Measurements from ENCODE around the gene GLTP. TPM values are rescaled to one million over a fixed set of nuclear protein-coding genes. Genes with fewer than 3 reads are reported as not detected.

Gene GLTP
- total RNA-seq, 1 donor from 2014 or later = 23.8 TPM

DNA sequence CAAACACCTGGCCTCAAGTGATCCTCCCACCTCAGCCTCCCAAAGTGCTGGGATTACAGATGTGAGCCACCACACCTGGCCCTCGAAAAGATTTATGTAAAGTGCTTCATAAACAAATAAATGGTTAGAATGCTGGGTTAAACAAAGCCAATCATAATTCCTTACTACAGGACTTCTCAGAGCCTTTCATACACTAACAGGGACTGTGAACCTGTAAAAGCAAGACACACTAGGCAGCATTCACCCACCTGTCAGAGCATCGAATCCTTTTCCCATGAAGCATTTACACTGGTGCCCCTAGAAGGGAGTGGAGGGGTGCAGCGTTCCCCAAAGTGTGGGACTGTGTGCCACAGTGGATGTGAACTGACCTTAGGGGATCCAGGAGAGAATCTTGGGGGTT is 76.7 kb downstream of the GLTP start:
- DNase-seq (ENCODE audit: low spot score in 2 of 2, unreplicated experiment in 2 of 2) = no peak
- Mint-ChIP-seq H3K4me1 (no peaks in the 10 kb centered on the region), H3K9me3 (no peaks in the 10 kb centered on the region), H3K4me3 (no peak overlapping the region), H3K27ac (no peak overlapping the region), H3K27me3 (ENCODE audit: low read depth) (no peaks in the 10 kb centered on the region), H3K36me3 (no peaks in the 10 kb centered on the region)
- TF ChIP-seq, protein P1, sequence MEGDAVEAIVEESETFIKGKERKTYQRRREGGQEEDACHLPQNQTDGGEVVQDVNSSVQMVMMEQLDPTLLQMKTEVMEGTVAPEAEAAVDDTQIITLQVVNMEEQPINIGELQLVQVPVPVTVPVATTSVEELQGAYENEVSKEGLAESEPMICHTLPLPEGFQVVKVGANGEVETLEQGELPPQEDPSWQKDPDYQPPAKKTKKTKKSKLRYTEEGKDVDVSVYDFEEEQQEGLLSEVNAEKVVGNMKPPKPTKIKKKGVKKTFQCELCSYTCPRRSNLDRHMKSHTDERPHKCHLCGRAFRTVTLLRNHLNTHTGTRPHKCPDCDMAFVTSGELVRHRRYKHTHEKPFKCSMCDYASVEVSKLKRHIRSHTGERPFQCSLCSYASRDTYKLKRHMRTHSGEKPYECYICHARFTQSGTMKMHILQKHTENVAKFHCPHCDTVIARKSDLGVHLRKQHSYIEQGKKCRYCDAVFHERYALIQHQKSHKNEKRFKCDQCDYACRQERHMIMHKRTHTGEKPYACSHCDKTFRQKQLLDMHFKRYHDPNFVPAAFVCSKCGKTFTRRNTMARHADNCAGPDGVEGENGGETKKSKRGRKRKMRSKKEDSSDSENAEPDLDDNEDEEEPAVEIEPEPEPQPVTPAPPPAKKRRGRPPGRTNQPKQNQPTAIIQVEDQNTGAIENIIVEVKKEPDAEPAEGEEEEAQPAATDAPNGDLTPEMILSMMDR (IDR thresholded peaks at IDR 0.05; ENCODE audit: unreplicated experiment) = no peak

GRCh38 chr12:109802828-109803227 is 77.5 kb downstream of the GLTP start:
- Mint-ChIP-seq H3K36me3 (no peaks in the 10 kb centered on the region), H3K4me3 (no peak overlapping the region), H3K9me3 (no peaks in the 10 kb centered on the region), H3K27me3 (ENCODE audit: low read depth) (no peaks in the 10 kb centered on the region), H3K4me1 (no peaks in the 10 kb centered on the region), H3K27ac (no peak overlapping the region)
- no peak for DNase-seq (ENCODE audit: low spot score in 2 of 2, unreplicated experiment in 2 of 2)
- TF ChIP-seq, protein P1 (IDR thresholded peaks at IDR 0.05; ENCODE audit: unreplicated experiment) = no peak

Small RNA genes within 50 kb of the gene (microRNA-seq; reads per million reads assigned to microRNA genes)
- not detected for gene MIR4497

Other genes with a start within 250 kb of the GLTP start
- 1.1 to 1.9 TPM (median 1.6 TPM) in 3 replicates for gene FAM222A, start 166.7 kb downstream of the GLTP start, total RNA-seq
- gene TRPV4, start 47.1 kb downstream of the GLTP start, total RNA-seq = 3.7 to 4.3 TPM (median 4.1 TPM) in 3 replicates
- gene TCHP, start 19.7 kb upstream of the GLTP start, total RNA-seq = 16.6 to 18.6 TPM (median 18.0 TPM) in 3 replicates
- gene GIT2, start 115.8 kb upstream of the GLTP start, total RNA-seq = 41.3 to 42.7 TPM (median 42.6 TPM) in 3 replicates
- gene ANKRD13A, start 118.9 kb upstream of the GLTP start, total RNA-seq = 25.1 to 28.1 TPM (median 27.6 TPM) in 3 replicates
- 21.7 to 22.2 TPM (median 21.8 TPM) in 3 replicates for gene C12orf76, start 168.0 kb upstream of the GLTP start, total RNA-seq
- gene IFT81, start 243.8 kb upstream of the GLTP start, total RNA-seq = 24.4 to 25.5 TPM (median 24.7 TPM) in 3 replicates